D721Med (cell line): ENCODE measurements around the gene MXRA7.
"Not testable (repeated sequence)": the region's sequence is repeated elsewhere in the genome, so short reads cannot be mapped to it uniquely, and the experiment has no call there.

Source experiments
- DNase-seq: peaks from one replicate; pipeline ENCODE4 v3.0.0; 2011; ENCODE audit warnings: low spot score; ENCODE audit not compliant: insufficient read length
- FAIRE-seq: peaks from 2 replicates; lab custom pipeline; 2011; peaks lifted over from hg19 to GRCh38; lab: Jason Lieb, UNC
- CTCF ChIP-seq: IDR thresholded peaks from 2 replicates; pipeline ENCODE4 v1.5.1; 2012; ENCODE audit warnings: mild to moderate bottlenecking, control low read depth; ENCODE audit not compliant: insufficient read depth; ENCODE audit errors: missing control alignments

Gene MXRA7

GRCh38 chr17:76702941-76703637, 7.7 kb downstream of the MXRA7 start:
- DNase-seq = no peak
- no peak for TF ChIP-seq CTCF
- no peak for FAIRE-seq

GRCh38 chr17:76702076-76702475, 8.7 kb downstream of the MXRA7 start:
- TF ChIP-seq CTCF = no peak
- DNase-seq = no peak
- FAIRE-seq = no peak

GRCh38 chr17:76701471-76701967, 9.2 kb downstream of the MXRA7 start:
- DNase-seq = no peak
- no peak for FAIRE-seq
- TF ChIP-seq CTCF = no peak

- TF ChIP-seq CTCF = no peak
- FAIRE-seq (no peak), DNase-seq (no peak)
These were observed 9.9 kb downstream of the MXRA7 start for GRCh38 chr17:76700617-76701470.

- no peak for TF ChIP-seq CTCF
- DNase-seq = no peak
These were observed 10.5 kb downstream of the MXRA7 start for GRCh38 chr17:76700270-76700616.

GRCh38 chr17:76698466-76698977, 12.2 kb downstream of the MXRA7 start:
- not testable (repeated sequence) for FAIRE-seq, DNase-seq

More at GRCh38 chr17:76700270-76700616, 10.5 kb downstream of the MXRA7 start:
- FAIRE-seq = no peak

- no peak for TF ChIP-seq CTCF
- no peak for FAIRE-seq
- peak; percentile 61 for DNase-seq
These were observed 12.9 kb downstream of the MXRA7 start for GRCh38 chr17:76697702-76698465.
